NCI-H2227 (cell line): Measurements from ENCODE around the gene HOXB6.

Experiments used
- DNase-seq: peaks from one replicate; lab custom pipeline; 2025; ENCODE audit not compliant: unreplicated experiment; lab: John Stamatoyannopoulos, UW

Gene HOXB6

DNA sequence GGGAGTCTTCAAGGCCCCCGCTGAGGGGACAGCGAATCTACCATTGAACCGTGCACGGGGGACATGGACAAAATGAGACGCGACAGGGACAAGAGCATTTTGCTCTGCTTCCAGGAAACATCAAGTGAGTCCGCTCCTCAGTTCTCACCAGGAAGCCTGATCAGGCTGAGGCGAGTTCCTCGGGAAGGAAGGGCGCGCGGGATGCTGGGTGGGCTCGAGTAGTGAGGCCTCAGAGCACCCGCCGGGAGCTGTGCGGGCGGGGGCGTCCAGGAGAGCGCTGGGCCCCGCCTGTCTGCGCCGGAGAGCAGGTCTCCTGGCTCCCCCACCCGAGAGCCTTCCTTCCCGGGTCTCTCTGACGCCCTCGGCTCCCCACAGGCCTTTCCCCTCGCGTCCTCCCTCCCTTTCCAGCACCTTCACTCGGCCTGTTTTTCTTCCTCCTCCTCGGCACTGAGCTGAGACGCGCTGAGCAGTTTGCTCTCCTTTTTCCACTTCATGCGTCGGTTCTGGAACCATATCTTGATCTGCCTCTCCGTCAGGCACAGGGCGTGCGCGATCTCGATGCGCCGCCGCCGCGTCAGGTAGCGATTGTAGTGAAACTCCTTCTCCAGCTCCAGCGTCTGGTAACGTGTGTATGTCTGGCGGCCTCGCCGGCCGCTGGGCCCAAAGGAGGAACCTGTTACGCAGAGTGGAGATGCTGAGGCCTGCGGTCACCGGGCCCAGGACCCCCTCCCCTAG, 8.6 kb downstream of the HOXB6 start:
- DNase-seq: peak; percentile 18

DNA sequence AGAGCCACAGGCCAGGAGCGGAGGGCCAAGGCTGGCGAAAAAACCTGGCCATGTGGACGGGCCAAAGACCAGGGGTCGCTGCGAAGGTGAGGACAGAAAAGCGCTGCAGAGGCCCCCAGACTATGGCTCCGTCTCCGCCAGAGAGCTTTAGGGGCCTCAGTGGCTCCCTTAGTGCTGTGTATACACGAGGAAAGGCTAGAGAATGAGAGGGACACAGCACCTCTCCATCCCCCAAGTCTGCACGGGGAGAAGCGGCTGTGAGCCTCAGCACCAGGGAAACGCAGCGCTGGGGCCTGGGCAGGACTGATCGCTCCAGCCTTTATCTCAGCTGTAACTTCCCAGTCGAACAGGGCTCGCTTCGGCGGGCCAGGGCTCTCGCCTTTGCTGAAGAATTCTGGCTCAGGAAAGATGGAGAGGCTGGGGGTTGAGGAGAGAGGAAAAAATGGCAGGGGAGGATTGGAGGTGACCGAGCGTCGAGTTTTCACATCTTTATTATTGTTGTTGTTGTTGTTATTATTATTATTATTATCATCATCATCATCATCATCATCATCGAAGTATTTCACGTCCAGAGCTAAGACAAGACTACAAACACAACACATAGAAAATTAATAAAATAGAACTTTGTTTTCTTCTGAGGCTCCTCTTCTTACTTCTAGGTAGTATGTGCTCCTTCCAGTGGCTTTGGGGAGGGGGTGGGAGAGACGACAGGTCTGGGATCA, 9.3 kb downstream of the HOXB6 start:
- DNase-seq: no peak

DNA sequence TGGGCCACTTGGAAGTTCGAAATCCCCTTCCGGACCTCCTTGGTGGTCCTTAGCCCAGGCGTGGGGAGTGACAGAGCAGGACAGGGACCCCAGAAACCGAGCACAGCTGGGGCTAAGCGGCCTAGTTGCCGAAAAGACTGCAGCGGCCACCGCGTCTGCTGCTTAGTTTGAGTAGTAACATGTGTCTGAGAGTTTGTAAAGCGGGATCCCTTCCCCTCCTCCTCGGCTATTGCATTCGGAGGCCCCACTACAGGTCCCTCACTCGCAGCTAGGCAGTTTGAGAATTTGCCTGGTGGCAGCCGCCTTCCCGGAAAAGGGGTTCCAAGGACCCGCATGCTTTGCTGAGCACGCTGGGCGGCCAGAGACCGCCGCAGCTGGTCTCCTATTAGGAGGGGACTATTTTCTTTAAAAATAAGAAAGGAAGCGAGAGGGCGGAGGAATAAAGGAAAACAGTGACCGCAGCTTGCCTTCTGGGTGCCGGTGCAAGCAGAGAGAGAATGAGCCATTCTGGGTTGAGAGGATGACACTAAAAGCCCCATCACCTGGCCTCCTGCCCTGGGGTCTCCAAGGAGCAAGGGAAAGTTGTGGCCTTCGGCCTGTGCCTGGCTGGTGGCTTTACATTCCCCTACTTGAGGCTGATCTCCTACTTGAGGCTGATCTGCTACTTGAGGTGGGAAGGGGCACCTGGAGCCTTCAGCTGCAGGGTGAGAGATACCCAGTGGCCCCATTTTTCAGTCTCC, 10.1 kb downstream of the HOXB6 start:
- DNase-seq: no peak

DNA sequence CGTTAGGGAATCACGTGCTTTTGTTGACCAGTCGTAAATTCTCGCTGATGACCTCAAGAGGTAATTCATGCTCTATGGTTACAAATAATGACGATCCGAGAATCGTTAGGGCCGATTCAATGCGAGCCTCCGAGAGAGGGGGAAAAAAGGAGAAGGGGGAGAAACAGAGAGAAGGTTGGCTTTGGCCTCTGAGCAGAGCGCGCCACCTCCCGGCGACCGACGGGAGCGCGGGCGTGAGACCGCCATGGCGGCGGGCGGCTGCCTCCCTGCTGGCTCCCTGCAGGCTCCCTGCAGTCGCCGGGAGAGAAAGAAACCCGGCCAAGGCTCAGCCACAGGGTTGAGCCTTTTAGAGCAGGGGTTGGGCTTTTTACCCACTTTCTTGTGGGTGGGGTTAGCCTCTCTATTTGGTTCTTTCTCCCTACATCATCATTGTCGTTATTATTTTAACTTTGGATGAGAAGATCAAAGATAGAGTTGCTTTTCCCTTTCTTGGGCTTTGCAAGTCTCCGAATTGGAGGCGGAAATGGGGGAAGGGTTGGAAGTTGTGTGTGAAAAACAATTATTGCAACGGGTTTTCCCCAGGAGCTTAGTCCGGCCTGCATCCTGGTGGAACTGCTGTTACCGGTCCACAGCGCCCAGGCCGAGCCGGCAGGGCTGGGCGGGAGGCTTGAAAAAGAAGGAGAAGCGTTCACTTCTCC, 10.8 kb downstream of the HOXB6 start:
- DNase-seq: peak; percentile 90

DNA sequence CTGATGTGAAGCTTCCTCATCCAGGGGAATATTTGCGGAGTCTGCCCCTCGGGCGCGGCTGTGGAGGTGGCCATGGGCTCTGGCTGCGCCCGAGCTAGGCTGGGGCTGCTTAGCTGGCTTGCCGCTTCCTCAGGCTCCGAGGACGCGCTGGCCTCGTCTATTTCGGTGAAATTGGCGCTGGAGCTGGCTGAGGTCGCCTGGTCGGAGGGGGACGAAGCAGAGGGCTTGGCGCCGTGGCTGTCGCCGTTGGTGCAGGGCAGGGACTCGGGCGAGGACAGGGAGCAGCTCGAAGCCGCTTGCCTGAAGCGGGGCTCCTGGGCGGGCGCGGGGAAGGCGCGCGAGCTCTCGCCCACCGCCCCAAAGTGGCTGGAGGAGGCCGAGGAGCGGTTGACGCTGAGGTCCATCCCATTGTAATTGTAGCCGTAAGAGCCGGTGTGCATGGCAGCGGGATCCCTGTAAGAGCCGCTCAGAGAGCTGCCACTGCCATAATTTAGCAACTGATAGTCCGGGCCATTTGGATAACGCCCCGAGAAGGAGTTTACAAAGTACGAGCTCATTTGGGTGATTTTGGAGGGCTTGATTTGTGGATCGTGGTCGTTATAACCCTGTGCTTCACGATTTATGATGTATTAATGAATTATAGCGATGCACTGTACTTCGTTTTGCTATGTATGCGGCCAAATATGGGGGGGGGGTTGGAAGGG, 11.5 kb downstream of the HOXB6 start, which contains the start of gene HOXB5:
TSS of gene HOXB5 (minus strand) at position 654 of the 704 bp plus-strand sequence. CDS start at position 557, 97 bp downstream.
- DNase-seq: peak; percentile 59

DNA sequence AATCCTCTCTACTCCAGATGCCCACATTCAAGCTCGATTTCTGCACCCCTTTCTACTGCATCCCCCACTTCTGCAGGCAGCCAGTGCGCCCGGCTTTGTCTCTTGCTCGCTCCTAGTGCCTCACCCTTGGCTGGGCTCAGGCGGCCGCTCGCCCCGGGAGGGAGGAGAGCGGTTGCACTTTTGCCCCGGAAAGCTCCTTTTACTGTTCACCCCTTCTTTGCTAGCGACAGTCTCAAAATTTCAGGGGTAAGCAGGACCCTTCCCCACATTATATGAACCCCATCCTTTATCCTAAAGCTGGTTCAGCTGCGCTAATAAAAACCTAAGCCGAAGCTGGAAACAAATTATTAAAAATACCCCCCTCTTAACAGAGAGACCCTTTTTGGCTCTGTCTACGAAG, 12.2 kb downstream of the HOXB6 start:
- no peak for DNase-seq

DNA sequence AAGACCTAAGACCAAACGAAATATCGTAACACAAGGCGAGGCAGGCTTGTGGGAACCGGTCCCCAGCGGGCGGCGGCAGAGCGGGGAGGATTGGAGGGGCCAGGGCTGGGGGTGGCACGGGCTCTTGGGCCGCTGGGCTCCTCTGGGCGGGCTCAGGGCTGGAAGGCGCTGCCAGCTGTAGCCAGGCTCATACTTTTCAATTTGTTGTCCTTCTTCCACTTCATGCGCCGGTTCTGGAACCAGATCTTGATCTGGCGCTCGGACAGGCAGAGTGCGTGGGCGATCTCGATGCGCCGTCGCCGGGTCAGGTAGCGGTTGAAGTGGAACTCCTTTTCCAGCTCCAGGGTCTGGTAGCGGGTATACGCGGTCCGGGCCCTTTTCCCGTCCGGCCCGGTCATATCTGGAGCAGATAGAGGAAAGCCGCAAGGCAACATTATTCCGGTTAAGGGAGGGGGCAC, 12.7 kb downstream of the HOXB6 start:
- no peak for DNase-seq

DNA sequence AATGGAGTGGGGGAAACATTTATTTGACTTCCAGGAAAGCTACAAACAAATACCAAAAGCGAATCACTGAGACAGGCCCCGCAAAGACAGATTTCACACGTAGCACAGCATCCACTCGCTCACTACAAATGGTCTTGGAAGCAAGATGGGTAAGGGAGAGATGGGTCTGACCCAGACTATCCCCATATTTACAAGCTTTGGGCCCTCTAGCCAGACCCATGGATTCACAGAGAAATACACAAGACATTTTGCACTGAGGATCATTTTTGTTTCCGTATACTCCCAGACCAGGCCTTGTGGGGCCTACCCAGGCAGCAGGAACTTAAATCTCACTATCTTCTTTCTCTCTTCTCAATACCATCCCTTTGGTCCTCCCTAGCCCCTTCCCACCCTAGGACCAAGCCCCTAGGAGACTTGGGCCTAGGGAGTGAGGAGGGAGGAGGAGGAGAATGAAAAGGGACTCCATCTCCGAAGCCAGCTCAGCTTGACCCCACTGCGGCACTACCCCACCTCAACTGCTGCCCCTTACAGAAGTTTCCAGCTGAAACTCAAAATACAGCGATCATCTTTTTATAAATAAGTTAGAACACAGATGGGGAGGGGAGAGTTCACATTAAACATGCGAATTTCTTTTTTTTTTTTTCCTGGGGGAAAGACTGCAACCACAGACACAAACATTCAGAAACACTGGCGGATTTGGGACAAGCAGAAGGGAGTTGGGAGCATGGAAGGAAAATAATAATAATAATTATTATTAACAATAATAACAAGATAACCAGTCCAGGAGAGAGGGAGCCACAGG, 13.3 kb downstream of the HOXB6 start:
- no peak for DNase-seq

DNA sequence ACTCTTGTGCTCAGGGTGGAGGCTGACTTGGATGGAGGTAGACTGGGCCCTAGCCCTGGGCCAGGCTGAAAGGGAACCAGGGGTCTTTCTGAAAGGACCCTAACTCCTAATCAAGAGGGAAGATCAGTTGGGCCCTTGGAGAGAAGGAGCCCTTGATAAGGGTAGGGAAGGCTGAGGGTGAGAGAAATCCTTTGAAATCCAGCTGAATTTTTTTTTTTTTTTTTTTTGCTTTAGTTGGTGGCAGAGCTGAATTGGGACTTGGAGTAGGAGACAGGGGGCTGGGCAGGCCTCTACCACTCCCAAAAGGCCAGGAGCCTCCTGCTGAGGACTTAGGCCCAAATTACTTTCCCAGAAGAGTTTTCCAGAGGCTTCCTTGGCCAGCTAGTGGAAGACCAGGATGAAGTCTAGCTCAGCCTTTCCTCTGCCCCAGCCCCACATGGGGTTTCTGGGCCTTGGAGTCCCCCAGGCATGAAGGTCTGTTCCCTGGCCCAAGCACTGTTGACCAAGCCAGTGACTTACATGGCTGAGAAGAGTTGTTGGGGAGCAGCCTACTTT, 14.1 kb downstream of the HOXB6 start:
- no peak for DNase-seq

DNA sequence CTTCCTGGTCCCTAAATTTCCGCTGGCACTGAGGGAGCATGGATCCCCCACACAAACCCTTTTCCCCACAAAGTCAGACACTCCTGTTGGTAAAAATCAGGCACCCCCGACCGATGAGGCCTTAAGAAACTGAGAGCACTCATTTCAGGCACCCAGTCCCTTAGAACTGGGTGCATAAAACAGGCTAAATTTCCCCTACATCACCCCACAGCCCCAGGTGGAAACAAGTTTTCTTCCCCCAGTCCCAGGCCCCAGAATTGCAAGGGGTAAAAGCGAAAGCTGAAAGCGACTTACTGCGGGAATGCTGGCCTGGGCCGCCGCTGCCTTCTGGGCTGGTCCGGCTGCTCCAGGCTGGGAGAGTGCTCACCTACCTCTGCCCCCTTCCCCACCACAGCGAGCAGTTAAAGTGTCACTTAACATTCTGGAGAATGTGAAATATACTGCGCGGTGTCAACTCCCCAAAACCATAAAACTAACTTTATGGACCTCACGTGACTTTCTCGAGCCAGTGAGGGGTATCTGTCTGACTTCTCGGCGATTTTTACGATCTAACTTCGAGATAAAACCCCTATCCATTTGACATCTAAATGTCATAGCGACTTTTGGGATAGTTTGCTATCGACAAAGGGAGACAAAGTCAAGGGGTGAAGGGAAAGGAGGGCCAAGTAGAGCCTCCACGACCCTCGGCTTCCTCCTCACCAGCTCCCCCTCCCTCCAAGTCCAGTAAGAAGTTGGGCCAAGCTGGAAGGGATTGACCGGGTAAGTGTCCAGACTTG, 14.8 kb downstream of the HOXB6 start, which contains the start of gene HOXB3:
TSS of gene HOXB3 (minus strand) at position 411 of the 776 bp plus-strand sequence. CDS start 37,767 bp downstream, outside the sequence.
- DNase-seq: no peak

DNA sequence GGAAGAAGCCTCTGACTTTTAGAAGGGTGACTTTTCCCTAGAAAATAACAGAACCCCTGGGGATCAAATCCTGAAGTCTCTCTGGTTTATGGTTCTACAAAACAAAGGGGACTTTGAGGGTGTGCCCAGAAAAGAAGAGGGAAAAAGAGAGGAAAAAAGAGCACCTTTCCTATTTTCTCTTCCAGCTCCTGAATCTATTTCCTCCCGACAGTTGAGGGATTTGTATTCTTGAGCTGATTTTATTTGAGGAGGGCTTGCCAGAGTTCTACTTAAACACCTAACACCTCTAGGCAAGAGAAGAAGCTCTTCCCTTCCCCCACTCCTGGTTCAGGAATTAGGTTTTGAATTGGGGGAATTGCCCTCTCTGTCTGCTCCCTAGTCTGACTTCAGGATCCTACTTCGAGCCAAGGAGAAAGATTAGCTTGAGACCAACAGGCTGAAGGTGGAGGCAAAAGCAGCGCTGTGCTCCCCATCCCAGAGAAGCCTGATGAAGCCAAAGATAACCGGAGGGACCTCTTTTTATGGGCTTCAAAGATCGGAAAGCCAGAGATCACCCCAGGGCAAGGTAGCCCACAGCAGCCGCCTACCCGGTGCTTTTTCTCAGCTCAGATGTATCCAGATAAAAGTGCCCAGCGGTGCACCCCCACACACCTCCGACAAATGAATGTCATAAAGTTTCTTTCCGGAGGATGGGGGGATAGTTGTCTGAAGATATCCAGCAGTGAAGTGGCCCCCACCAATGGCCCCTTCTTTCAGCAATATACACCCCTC, 15.5 kb downstream of the HOXB6 start:
- no peak for DNase-seq

DNA sequence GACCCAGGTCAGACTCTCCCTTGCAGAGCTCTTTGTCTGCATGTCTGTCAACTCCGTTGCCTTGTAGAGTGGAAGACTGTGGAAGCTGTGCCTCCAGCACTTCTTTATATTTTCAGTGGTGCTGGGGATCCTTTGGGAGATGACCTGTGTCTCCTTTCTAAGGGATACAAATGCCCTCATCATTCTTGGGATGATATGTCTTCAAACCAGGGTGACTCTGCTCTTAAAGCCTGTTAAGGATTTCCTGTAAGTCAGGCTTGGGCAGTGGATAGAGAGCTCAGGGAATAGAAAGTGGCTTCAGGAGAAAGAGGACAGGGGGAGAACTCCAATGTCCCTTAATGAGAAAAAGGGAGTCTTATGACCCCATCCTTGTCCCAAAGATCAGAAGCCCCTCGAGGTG, 16.3 kb downstream of the HOXB6 start:
- DNase-seq: no peak

DNA sequence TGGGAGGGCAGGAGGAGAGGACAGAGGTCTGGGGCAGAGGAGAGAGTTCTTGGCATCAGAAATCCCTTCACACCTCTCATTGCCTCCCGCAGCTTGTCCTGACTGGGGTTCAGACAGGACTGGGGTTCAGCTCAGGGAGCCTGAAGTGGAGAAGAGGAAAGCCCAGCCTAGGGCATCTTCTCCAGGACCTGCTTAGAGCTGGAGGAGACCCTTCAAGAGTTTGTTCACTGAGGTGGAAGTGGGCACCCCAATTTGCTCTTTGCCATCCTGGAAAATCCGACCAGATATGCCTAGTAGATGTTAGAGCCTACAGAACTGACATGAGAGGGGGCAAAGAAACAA, 16.7 kb downstream of the HOXB6 start:
- no peak for DNase-seq

DNA sequence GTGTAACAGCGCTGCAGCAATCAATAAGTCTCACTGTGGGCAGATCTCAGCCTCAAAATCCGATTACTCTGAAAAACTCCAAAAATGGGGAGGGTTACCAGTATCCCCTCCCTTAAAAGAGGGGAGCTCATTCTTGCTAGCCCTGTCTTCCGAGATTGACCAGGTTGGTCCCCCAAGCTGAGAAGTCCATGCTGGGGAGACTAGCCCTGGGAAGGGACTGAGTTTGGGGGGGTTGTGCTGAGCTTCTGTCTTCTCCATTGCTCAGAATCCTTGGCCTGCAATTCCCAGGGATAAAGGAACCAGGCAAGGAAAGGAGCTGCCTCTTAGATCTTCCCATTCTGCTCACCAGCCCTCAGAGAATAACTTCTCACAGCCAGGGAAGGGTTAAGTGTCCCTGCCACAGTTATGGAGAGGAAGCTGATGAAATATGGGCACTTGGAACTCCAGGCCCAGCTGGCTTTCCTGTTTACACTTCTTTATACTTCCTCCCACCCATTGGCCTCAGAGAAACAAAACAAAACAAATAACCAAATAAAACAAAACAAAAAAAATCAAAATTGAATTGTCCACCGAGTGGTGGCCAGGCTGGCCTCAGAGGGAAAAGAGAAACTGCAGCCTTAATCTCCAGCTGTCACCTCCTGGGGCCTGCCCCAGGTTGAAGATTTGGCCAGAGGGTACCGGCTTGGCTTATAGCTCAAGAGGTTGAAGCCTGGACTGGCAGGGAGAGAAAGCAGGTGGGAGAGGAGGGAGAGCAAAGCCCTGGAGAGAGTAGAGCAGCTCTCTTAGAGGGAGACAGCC, 17.3 kb downstream of the HOXB6 start:
- no peak for DNase-seq

DNA sequence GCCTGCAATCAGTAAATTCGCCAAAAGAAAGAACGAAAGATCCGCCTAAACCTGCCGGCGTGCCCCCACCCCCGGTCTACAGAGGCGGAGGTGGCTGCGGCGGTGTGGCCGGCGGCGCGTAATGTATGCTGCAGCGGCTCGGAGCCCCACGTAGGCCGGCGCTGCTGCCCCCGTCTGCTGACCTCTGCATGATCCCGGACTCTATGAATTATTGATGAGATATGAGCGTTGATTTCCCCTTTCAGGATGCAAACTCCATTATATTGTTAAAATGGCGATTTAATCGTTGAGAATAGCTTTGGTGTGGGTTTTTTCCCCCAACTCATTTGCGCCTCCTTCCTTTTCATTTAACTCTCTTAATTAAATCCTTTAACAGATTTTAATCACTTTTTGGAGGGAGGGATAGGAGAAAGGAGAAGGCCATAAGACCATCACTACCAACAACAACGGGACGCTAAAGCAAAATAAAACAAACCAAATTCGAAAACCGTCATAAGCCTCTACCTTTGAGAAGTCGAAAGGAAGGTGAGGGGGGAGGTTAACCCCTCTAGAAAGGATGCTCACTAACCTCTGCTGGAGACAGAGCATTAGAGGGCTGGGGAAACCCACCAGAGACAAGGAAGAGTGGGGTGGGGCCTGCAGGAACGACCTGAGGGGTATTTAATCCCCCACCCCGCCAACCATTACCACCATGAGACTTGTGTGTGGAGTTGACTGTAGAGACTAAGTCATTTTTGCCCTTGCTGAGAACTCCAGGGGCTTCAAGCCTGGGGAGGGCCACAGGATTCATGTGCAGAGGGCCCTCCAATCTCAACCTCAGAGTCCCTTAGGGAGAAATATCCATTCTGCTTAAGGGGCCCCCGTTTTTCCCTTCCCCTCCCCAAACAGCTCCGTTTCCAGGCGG, 18.2 kb downstream of the HOXB6 start:
- peak; percentile 29 for DNase-seq

DNA sequence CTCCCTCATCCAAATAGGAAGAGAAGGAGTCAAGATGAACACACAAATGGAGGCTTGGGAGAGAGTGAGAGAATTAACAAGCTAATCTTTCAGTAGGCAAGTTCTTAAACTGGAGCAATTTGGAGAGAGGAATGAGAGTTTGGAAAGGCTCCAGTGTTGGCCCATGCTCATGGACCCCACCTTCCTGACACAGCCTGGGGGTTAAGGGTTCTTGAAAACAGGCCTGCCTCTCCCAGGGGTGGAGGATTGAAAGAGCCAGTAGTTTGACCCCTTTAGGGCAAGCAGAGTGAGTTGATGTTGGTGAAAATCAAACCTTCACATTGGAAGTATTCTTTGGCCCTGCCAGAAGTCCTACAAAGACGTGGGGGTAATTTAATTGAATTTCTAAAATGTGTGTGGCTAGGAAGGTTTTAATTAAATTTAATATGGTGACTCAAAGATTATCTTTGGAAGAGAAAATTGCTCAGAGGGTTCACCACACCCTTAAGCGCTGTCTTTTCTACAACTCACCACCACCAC, 20.5 kb downstream of the HOXB6 start:
- DNase-seq: no peak
